Lung (tissue), 12 donors: ENCODE results near the gene FOXI3. TPM values are rescaled to one million over a fixed set of nuclear protein-coding genes. Genes with fewer than 3 reads are reported as not detected.

ENCODE experiments used
- ATAC-seq: fragments of 200-7000 bp; cut with Tn5 transposase; one replicate; pipeline ENCODE4 v1.9.1; 2020; ENCODE audit warnings: moderate number of reproducible peaks; ENCODE audit not compliant: insufficient read depth, low FRiP score
- DNase-seq, 3 donors: peaks; one replicate each; pipeline ENCODE4 v3.0.0-alpha.2; 2013 to 2017
- H3K27ac ChIP-seq, 2 donors: one replicate each; pipeline ENCODE4 v1.5.1; 2013; ENCODE audit warnings: mild to moderate bottlenecking in 2 of 2, moderate library complexity in 2 of 2, control low read depth in 1 of 2, inconsistent platforms in 1 of 2, low read depth in 1 of 2, low read length in 1 of 2
- H3K27me3 ChIP-seq, 3 donors: one replicate each; pipeline ENCODE4 v1.5.1; 2013; ENCODE audit warnings: low read length in 2 of 3; ENCODE audit not compliant: control insufficient read depth in 3 of 3, insufficient read depth in 3 of 3
- H3K36me3 ChIP-seq, 4 donors: one replicate each; pipeline ENCODE4 v1.5.1; 2013; ENCODE audit warnings: low read length in 4 of 4, mild to moderate bottlenecking in 1 of 4, moderate library complexity in 1 of 4; ENCODE audit not compliant: control insufficient read depth in 4 of 4, insufficient read depth in 4 of 4
- H3K4me1 ChIP-seq, 5 donors: one replicate each; pipeline ENCODE4 v1.5.1; 2013; ENCODE audit warnings: low read length in 5 of 5, mild to moderate bottlenecking in 2 of 5, moderate library complexity in 1 of 5; ENCODE audit not compliant: control insufficient read depth in 5 of 5, insufficient read depth in 5 of 5
- H3K4me3 ChIP-seq: one replicate; pipeline ENCODE4 v1.5.1; 2013; ENCODE audit warnings: mild to moderate bottlenecking, control low read depth, moderate library complexity
- H3K9ac ChIP-seq, 2 donors: one replicate each; pipeline ENCODE4 v1.5.1; 2013; ENCODE audit warnings: low read length in 2 of 2, control low read depth in 1 of 2; ENCODE audit not compliant: insufficient read depth in 1 of 2
- H3K9me3 ChIP-seq, 4 donors: one replicate each; pipeline ENCODE4 v1.5.1; 2013; ENCODE audit warnings: low read length in 3 of 4, mild to moderate bottlenecking in 1 of 4, moderate library complexity in 1 of 4; ENCODE audit not compliant: control insufficient read depth in 4 of 4, insufficient read depth in 3 of 4
- WGBS, 2 donors: extraction: QIAGEN DNeasy Blood & Tissue Kit; methylation state at CpG; one replicate each; pipeline ENCODE4 v1.1.7; 2013; 5-methylcytosine and 5-hydroxymethylcytosine counted together
- polyA plus RNA-seq, 2 donors: library from polyadenylated mRNA; stranded (reverse); fragments of 200-250 nt; gene quantifications; one replicate each; pipeline ENCODE4 v1.2.1, GENCODE V29; 2013
- total RNA-seq, 2 donors: library from RNA; depleted of rRNA in 1 of 2; stranded (reverse); fragments of >200 nt in 1 of 2; gene quantifications; one replicate each; pipeline ENCODE4 v1.2.1, GENCODE V29; 2014 to 2021
- TF ChIP-seq, protein P1 (sequence below): IDR thresholded peaks from 2 replicates; pipeline ENCODE4 v1.5.1; 2012; ENCODE audit warnings: mild to moderate bottlenecking; ENCODE audit errors: control extremely low read depth, extremely low read depth
- donor health status: control.
- donor health status: control.
- donor health status: Bipolar disorder and iron deficiency.
- donor health status: healthy.
- donor health status: DM: yes; HTN: yes; CAD: no.

Gene FOXI3
- total and polyA plus RNA-seq, 4 donors = 0.17 TPM; not detected in 3

GRCh38 chr2:88464153-88464552 is 11.7 kb upstream of the FOXI3 start:
- TF ChIP-seq, protein P1, sequence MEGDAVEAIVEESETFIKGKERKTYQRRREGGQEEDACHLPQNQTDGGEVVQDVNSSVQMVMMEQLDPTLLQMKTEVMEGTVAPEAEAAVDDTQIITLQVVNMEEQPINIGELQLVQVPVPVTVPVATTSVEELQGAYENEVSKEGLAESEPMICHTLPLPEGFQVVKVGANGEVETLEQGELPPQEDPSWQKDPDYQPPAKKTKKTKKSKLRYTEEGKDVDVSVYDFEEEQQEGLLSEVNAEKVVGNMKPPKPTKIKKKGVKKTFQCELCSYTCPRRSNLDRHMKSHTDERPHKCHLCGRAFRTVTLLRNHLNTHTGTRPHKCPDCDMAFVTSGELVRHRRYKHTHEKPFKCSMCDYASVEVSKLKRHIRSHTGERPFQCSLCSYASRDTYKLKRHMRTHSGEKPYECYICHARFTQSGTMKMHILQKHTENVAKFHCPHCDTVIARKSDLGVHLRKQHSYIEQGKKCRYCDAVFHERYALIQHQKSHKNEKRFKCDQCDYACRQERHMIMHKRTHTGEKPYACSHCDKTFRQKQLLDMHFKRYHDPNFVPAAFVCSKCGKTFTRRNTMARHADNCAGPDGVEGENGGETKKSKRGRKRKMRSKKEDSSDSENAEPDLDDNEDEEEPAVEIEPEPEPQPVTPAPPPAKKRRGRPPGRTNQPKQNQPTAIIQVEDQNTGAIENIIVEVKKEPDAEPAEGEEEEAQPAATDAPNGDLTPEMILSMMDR = no peak

DNA sequence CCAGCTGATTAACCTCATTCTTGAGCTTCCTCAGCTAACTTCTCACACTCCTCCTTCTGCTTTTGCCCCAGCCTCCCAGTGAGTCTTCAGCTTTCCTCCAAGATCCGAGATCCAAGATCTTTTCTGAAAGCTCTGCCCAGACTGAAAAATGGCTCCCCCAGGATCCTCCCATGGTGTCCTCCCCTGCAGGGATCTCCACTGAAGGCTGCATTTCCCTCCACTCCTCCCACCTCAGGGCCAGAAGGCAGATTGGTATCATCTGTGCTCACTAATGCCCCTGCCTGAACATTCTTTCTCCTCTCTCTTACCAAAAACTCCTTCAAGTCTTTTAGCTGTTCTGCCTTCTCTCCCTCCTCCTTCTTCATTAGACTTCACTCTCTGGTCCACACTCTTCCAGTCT is 6.1 kb upstream of the FOXI3 start:
- Histone ChIP-seq H3K4me1 (no peaks in the 10 kb centered on the region), H3K27ac (no peak overlapping the region), H3K36me3 (no peaks in the 10 kb centered on the region), H3K9ac (no peak overlapping the region), H3K4me3 (no peak overlapping the region), H3K27me3 (peaks cover 0 to 23% (median 17%) of the 10 kb centered on the region in 3 donors), H3K9me3 (no peaks in the 10 kb centered on the region)
- WGBS, 2 donors = 33 to 53% methylated on average over 1 of the region's 1 CpG
- TF ChIP-seq, protein P1 = no peak
- no peak for ATAC-seq
- no peak for DNase-seq

More at GRCh38 chr2:88464153-88464552, 11.7 kb upstream of the FOXI3 start:
- DNase-seq (no peak), ATAC-seq (no peak)
- Histone ChIP-seq H3K9ac (no peak overlapping the region), H3K4me1 (no peaks in the 10 kb centered on the region), H3K36me3 (no peaks in the 10 kb centered on the region), H3K4me3 (no peak overlapping the region), H3K9me3 (no peaks in the 10 kb centered on the region), H3K27ac (no peak overlapping the region), H3K27me3 (no peaks in the 10 kb centered on the region)
- 89 to 91% methylated on average over 5 of the region's 5 CpGs for WGBS, 2 donors

GRCh38 chr2:88452980-88453582 is 588 bp upstream of the FOXI3 start:
- Histone ChIP-seq H3K4me1 (peaks cover 0 to 5% (median 0%) of the 10 kb centered on the region in 5 donors), H3K27me3 (peaks cover 11 to 64% (median 57%) of the 10 kb centered on the region in 3 donors), H3K27ac (no peak overlapping the region), H3K9me3 (no peaks in the 10 kb centered on the region), H3K4me3 (no peak overlapping the region), H3K9ac (no peak overlapping the region), H3K36me3 (no peaks in the 10 kb centered on the region)
- ATAC-seq = no peak
- DNase-seq = peak; percentile 38 to 63 (median 49)
- 5 to 9% methylated on average over 29 of the region's 29 CpGs for WGBS, 2 donors
- TF ChIP-seq, protein P1 = no peak
